Measurements from ENCODE around the gene PLXNA2.

The PLXNA2 gene

DNA sequence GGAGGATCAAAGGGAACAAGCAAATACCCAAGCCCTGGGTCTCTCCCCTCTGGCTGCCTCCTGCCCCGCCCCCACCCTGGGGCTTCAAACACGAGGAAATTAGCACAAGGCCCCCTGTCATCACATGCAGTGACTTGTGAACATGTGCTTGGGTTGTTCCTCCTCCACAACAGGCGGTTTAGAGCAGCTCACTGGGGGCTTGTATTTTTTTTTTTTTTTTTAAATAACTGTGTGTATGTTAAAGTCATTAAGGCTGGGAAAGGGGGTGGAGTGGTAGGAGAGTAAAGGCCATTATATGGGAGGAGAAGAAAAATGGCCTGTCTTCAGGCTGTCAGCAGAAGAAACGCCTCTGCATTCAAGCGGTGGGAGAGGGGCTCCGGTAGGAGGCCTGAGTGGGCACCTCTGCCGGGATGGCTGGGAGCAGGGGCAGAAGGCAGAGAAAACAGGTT is 64.2 kb downstream of the PLXNA2 start:
- DNase-seq (ENCODE audit: low read depth in 1 of 2, low spot score in 1 of 2), result no peak

DNA sequence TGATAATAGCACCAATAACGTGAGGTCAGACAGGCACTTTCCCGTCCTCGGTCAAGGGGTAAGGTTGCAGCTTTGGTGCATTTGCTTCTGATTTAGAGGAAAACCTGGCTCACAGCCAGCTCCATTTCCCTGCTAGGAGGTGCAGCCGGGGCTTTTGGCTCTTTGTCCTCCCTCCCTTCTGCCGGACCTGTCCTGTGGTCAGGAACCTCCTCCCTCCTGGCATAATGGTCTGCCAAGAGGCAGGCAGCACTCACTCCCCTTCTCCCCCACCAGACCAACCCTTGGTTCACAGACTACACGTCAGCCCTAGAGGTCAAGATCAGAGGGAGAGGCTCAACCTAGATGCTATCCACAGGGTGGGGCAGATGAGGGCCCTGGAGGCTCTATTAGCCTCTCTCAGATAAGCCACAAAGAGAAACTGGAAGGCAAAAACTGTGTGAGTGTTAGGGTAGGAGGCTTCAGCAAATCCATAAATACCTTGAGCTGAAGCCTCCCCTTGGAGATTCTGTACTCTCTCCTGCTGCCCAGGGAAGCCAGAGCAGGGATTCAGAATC is 64.8 kb downstream of the PLXNA2 start:
- no peak for DNase-seq (ENCODE audit: low read depth in 1 of 2, low spot score in 1 of 2)

DNA sequence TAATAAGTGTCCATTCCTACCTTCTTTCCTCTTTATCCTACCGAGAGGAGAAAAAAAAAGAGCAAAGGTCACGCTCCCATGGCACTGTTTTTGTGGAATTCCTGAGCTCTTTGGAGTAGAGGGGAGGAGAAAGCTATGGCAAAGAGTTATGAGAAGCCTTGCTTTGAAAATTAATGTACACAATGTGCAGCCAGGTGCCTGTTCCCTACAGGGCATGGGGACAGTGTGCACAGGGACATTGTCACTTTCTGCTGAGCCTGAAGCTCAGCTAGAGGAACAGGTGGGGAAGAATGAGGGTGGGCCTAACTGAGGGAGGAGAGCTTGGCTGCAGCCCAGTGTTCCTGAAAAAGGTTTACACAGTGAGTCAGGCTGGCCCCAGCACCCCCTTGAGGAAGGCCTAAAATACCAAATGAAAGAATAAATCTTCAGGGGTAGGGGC is 66.1 kb downstream of the PLXNA2 start:
- DNase-seq (ENCODE audit: low read depth in 1 of 2, low spot score in 1 of 2), result no peak

DNA sequence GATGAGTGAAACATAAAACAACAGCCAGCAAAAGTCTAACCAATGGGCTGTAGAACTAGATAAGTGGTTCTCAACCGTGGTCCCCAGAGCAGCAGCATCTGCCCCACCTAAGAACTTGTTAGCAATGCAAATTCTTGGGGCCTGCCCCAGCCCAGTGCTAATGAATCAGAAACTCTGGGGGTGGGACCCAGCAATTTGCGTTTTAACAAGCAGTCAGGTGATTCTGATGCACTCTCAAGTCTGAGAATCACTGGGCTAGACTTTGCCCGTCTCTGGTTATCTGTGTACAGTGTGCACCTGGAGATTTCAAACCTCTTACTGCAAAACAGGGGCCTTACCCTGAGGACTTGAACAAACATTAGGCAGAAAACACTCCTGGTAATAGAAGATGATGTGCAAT is 66.5 kb downstream of the PLXNA2 start:
- no peak for DNase-seq (ENCODE audit: low read depth in 1 of 2, low spot score in 1 of 2)

DNA sequence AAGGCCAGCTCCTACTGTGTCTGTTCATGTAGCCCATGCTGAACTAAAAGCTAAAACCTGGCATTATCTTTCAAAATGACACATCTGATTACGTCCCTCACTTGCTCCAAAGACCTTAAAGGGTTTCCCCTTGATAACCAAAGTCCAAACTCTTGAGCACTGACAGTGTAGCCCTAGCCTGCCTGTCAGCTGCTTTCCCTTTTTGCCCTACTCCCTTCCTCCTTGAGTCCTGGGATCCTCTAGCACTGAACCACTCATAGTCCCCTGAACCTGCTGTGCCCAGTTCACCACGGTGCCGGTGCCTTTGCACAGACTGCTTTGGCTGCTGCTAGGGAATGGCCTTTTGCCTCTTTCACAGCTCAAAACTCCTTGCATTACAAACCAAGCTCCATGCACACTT is 67.5 kb downstream of the PLXNA2 start:
- DNase-seq (ENCODE audit: low read depth in 1 of 2, low spot score in 1 of 2), result no peak

DNA sequence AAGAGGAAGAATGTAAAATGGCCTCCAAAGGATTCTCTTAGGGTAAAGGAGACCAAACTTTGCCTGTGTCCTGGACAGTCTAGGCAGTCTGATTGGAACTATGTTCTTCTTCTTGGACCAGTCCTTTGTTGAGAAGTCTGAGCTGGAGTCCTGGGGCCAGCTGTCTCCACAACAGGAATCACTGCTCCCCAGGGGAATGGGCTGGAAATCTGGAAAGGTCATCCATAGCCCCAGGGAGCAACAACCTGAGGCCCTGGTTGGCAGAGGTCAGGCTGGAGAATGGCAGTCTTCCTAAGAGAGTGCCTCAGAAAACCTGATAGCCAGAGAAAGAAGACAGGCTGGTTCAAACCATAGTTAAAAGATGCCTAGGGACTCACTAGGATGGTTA is 68.7 kb downstream of the PLXNA2 start:
- DNase-seq (ENCODE audit: low read depth in 1 of 2, low spot score in 1 of 2), result no peak

DNA sequence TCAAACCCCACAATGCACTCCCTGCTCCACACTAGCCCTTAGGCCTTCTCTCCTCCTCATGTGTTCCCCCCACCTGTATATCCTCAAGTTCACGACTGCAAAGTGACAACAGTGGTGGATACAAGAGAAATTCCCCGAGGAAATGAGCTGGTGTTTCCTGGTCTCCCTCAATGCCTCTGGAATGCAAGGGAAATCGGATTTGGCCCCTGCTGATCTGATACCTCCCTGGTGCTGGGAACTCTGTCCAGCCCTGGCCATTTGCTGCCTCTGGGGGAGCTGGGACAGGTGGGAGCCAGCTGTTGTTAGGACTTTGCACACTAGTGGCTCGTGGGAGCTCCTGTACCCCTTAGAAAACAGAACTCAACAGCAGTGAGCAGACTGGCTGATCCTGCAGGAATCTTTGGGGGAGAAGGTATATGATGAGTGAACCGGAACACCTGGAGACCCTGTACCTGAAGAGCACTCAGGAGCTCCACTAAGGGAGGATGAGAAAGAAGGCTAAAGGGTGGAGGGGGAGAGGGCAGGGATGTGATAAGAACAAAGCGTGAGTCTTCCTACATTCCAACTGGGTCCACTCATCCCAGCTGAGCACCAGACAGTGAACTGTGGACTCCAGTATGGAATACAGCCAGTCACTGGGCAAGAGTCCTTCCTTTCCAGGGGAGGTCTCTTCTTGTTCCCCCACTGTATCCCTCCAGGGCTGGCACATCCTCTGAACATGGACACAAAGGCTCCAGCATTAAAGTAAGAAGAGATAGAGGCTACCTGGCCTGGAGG is 69.3 kb downstream of the PLXNA2 start:
- no peak for DNase-seq (ENCODE audit: low read depth in 1 of 2, low spot score in 1 of 2)

DNA sequence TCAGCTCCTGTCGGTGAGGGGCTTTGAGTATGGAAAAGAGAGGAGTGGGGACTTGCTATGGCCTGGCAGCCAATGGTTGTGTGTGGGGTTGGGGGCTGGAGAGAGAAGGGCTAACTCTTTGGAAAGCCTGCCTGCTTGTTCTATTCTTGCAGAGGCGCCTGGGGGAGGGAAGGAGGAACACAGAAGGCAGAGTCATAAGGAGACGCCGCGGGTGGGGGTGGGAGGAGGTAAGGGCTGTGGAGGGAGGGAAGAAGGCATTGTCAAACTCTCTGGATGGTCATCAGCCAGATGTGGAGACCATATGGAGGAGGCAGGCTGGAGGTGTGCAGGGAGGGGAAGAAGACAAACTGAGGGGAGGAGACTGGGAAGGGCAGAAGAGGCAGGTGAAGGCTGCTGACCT is 70.0 kb downstream of the PLXNA2 start:
- DNase-seq (ENCODE audit: low read depth in 1 of 2, low spot score in 1 of 2), result no peak

DNA sequence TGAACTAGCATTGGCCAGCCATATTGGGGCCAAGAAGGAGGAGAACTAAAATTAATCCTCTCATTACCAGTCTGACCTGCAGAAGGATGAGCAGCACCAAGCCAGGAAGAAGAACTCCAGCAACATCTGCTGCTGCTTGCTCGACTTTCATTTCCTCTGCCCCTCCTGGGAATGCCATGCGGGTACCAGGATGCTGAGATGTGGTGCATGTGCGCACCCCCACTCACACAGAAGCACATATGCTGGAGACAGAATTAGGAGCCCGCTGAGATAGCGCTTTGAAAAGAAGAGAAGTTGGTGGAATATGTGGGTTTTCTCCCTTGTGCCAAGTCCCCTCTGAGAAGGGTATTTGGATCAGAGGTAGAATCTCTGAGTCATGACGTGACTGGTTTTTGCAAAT is 70.4 kb downstream of the PLXNA2 start:
- DNase-seq (ENCODE audit: low read depth in 1 of 2, low spot score in 1 of 2), result no peak

DNA sequence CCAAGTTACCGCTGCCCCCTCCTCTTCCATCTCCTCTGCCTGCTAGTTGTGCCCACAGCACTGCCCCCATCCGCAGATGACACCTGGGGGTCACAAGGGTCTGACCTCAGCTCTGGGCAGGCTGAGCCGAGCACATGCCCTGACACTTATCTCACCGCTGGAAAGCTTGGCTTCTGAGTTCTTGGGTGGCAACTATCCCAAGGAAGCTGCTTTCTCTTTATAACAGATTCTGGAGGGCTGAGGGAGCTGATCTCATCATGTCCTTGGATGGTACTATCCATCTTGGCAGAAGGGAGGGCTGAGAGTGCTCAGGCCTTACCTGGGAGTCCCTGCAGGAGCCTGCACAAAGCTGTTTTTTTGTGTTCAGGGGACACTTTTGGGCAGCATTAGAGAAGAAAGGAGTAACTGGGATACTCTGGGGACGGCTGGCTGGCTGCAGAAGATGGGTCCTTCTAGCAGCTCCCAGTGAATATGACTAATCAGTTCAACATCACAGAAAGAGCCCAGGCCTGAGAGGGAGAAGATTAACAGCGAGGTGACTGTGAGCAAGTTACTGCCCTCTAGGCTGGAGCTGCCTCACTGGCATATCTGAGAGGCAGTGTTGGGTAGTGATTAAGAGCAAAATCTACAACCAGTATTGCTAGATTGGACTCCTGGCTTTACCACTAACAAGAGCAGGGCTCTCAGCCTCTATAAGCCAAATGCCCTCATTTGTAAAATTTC is 71.6 kb downstream of the PLXNA2 start:
- no peak for DNase-seq (ENCODE audit: low read depth in 1 of 2, low spot score in 1 of 2)

DNA sequence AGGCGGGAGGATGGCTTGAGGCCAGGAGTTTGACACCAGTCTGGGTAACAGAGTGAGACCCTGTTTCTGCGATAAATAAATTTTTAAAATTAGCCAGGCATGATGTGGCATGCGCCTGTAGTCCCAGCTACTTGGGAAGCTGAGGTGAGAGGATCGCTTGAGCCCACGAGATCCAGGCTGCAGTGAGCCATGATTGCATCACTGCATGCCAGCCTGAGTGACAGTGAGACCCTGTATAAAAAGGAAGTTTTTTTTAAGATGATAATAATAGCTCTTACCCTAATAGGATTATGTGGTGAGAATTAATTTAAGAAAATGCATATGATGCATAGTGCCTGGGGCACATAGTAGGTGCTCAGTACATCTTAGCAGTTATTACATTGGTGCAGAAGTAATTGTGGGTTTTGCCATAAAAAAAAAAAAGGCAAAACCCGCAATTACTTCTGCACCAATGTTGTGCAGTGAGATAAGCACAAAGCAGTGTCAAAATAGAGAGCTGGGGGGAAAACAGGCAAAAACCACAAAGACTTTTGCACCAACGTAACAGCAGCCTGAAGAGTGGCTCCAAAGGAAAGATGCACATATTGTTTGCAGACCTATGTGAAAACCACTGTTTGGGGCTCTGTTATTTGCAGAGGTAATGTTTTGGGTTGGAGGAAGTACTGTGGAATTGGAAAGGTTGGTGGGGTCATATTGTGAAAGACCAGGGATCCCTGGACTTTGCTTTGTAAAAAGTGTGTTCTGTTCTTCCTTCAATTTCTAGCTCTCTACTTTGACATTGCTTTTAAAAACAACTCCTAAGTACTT is 72.4 kb downstream of the PLXNA2 start:
- no peak for DNase-seq (ENCODE audit: low read depth in 1 of 2, low spot score in 1 of 2)

DNA sequence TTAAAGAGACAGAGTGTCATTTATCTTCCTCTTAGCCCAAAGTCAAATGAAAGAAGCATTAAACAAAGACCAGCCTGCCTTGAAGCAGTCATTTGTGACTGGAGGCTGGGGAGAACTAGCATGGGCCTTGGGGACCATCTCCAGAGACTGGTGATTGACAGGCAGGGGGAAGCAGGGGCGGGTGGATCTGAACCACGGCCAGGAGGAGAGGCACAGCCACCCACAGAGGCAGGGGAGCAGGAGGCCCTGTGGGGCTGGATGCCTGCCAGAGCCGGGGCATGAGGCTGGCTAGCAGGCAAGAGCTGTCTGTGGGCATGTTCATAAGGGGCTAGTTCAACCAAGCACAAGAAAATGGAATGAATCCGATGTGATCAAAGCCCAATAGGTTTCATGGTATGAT is 73.9 kb downstream of the PLXNA2 start:
- DNase-seq (ENCODE audit: low read depth in 1 of 2, low spot score in 1 of 2), result no peak

DNA sequence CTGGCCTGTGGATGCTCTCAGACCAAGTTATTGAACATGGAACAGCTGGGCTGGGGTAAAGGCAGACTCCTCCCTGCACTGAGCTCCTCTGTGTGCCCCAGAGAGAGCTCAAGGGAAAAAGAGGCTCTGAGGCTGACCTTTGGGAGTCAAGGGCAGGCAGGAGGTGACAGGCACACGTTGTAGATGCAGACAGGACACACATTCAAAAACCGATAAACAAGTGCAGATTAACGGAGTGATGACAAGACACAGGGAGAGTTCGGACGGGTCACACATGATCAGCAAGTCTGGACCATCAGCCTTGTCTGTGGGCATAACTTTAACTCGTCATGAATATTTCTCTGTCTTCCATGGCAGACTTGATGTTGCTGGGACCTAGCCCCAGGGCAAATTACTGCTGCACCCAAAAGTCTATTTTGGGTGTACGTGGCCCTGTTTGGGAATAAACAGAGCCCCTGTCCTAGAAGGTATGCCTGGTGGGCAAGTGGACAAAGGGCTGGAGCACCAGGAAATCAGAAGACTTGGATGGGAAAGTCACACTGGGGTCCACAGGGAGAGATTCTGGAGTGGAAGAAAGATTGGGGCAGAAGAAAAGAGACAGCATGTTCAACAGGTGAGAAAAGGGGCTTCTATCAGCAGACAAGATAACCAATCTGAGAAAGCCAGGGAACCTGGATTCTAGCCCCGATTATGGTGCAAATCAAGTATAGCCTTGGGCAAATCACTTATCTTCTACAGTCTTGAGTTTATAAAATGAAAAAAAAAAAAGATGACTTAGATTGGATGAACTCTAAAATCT is 74.9 kb downstream of the PLXNA2 start:
- DNase-seq (ENCODE audit: low read depth in 1 of 2, low spot score in 1 of 2), result no peak

DNA sequence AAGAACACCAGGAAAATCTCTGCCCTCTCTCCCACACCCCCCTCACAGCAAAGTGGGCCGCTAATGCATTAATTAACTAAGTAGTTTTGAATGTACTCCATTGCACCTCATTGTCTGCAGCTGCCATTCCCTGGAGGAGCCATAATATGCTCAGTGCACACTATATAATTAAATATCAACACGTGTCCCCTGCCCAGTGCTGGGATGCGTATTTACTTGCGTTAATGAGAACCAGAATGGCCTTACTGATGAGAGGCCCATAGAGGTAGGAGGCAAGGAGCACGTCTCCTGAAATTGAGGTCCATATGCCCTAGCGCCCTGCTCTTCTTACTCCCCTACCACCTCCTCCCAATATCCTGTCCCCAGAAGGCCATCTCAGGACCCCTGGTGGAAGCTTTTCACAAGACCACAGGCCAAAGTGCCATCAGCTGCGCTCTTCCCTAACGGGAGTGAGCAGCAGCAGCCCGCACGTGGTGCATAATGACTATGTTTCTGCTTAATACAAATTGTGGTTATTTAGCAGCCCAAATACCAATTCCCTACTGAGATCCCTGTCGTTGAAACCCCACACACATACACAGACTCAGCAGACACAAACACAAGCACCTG is 76.8 kb downstream of the PLXNA2 start:
- DNase-seq (ENCODE audit: low read depth in 1 of 2, low spot score in 1 of 2), result no peak

DNA sequence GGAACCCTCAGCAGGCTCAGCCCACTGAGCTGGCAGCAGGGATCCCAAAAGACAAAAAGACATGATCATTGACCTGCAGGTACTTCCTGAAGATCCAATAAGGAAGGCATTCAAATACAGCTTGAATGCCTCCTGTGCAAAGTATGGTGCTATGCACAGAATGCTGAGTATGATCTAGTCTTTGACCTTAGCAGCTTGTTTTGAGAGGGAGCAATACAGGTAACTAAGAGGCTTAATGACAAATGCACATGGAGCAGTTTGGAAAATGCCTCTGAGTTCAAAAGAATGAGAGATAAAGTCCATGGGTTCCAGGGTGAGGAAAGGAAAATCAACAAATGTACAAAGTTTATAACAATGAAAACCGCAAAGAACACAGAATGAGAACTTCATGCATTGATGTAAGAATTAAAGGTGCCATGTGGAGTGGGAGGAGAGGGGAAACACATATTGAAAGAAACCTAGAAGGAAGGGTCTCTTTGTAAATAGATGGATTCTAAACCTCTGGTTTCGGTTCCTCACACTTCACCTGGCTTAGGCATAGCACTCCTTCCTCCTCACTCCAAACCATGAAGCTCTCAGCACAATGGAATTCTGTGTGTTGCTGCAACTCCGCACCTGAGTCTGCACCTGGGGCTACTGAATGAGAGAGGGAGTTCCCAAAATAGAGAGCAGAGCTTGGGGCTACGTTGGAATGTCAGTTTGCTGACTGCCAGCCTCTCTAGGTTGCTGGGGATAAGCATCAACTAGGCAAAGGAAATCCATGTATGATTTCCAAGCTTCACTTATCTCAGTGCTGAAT is 77.6 kb downstream of the PLXNA2 start:
- no peak for DNase-seq (ENCODE audit: low read depth in 1 of 2, low spot score in 1 of 2)

DNA sequence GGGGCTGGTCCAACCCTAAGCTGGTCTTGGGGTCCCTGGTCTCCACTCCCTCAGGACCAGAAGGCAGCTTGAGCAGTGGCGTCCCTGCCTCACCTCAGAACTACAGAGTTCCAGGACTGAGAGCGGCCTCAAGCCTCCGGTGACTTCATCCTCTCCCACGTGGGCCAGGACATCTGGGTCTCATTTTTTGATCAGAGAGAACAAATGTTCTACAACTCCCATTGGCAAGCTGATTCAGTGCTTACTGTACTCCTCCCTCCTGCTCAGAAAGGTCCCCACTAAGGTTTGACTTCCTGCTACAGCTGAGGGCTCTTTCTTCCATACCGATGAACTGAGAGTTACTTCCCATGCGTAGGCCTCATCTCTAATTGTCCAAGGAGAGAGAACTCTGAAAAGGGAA is 78.5 kb downstream of the PLXNA2 start:
- no peak for DNase-seq (ENCODE audit: low read depth in 1 of 2, low spot score in 1 of 2)

DNA sequence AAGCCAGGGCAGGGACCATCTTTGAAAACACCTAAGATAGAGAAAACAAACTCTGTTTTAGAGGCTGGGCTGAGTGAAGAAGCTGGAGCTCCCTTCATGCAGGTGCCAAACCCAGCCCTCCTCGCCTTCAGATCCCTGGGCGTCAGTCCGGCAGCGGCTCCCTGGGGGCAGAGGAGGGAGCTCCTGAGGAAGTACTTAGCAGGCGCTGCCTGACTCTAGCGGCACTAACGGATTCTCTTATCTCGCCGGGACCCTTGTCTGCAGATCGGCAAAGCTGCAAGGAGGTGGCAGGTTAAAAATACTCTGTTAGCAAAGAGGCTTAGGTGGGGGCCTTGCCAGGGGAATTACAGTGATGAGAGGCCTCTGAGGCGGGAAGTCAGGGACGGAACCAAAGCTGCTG is 79.6 kb downstream of the PLXNA2 start:
- DNase-seq (ENCODE audit: low read depth in 1 of 2, low spot score in 1 of 2), result no peak

DNA sequence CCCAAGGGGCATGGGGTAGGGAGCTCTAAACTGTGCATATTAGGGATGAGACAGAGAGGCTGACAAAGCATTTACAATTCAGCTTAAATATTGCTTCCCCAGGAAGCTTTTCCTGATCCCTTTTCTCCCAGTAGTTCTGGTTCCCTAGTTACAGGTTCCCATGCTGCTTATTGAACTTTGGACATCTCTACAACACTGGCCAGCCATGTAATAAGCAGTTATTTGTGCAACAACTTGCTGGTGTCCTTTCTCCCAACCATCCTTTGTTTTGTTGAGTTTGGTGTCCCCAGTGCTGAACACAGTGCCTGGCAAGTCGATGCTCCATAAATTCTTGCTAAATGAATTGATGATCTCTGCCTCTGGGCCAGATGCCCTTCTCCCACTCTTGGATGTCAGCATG is 80.6 kb downstream of the PLXNA2 start:
- DNase-seq (ENCODE audit: low read depth in 1 of 2, low spot score in 1 of 2), result no peak

DNA sequence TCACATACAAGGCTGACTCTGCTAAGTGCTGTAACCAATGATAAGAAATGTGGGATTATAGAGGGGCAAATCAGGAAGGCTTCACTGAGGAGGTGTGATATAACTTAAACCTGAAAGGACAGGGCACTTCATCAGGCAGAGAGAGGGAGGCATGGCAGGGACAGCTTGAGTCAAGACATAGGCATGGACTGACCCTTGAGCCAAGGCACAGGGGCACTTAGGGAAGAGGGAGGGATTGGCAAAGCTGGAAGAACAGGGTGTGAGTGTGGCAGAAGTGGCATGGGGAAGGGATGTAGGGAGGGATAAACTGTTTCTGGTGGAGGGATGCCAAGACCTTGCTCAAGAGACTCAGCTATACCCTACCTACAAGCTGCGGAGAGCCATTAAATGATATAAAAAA is 81.3 kb downstream of the PLXNA2 start:
- DNase-seq (ENCODE audit: low read depth in 1 of 2, low spot score in 1 of 2), result no peak

Measured in stimulated activated CD4-positive, alpha-beta T cell treated with anti-CD3 and anti-CD28 coated beads, Interleukin-15, amount 100 ng/mL, for 1 hour (primary cell).